GM18505 (cell line): Measurements from ENCODE around the gene IFT57.

Experiments used
- ATAC-seq: cut with Tn5 transposase; IDR thresholded peaks from one replicate; pipeline ENCODE4 v1.9.1; 2021; ENCODE audit not compliant: unreplicated experiment
- POLR2A ChIP-seq: IDR thresholded peaks from 4 replicates; pipeline ENCODE4 v1.6.1; 2011; ENCODE audit warnings: borderline replicate concordance; ENCODE audit not compliant: insufficient read depth, insufficient read length; ENCODE audit errors: extremely low read depth

The IFT57 gene

DNA sequence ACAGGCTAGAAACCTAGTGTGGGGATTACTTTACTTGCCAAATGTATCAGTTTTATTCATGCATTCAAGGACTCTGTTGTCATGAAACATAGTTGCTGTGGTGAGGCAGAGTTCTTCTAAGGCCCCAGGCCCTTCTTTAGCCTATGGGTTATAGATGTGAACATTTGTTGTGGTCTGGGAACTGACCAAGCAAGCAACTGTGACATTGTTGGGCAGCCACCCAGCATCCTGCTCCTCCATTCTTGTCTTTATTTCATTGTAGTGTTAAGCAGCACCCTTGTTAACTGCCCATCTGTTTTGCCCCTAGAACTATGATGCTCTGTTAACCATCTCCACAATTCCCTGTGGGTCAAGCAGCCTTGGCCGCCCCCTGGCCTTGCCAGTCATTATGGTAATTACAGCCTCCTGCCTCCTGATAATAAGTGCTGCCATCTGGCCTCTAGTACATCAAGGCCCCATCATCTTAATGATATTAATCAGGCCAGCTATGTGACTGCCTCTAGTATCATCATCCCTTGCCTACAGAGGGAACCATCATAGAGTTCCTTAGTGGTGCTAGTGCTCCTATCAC lies 12.2 kb upstream of the IFT57 start:
- no peak for TF ChIP-seq POLR2A
- ATAC-seq: no peak

GRCh38 chr3:108228286-108228685 lies 6.1 kb upstream of the IFT57 start:
- no peak for ATAC-seq
- no peak for TF ChIP-seq POLR2A

DNA sequence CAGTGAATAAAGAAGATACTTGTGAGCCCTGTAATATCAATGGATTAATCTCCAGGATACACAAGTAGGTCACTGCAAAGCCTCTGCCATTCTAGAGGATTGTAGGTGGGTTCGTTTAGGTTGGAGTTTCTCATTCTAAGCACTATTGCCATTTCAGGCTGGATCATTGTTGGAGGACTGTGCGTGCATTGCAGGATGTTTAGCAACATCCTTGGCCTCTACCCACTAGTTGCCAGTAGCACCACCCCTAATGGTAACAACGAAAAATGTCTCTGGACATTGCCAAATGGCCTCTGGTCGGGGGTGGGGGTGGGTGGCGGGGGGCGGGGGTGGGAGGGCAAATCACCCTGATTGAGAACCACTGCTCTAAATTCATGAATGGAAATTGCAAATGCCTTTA lies 4.9 kb upstream of the IFT57 start:
- ATAC-seq: no peak
- TF ChIP-seq POLR2A: no peak

DNA sequence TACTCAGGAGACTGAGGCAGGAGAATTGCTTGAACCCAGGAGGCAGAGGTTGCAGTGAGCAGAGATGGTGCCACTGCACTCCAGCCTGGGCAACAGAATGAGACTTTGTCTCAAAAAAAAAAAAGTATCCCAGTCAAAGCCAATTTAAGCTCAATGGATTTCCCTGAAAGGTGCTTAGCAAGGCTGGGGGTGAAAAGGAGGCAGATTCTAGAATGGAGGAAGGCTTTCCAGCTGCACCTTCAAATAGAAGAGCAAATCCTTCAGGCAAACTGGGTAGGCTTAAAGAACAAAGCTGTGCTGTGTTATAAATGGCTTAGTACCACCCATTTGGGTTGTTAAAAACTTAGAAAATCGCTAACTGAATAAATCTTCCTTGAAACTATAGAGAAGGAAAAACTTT lies 3.0 kb upstream of the IFT57 start:
- no peak for TF ChIP-seq POLR2A
- ATAC-seq: no peak

- no peak for TF ChIP-seq POLR2A
- ATAC-seq: no peak
Measured at GRCh38 chr3:108223928-108224327, 1.7 kb upstream of the IFT57 start.

GRCh38 chr3:108222853-108223565 lies 785 bp upstream of the IFT57 start:
- no peak for TF ChIP-seq POLR2A
- ATAC-seq: no peak

- no peak for ATAC-seq
- no peak for TF ChIP-seq POLR2A
Measured at GRCh38 chr3:108221393-108221792, 831 bp downstream of the IFT57 start.

DNA sequence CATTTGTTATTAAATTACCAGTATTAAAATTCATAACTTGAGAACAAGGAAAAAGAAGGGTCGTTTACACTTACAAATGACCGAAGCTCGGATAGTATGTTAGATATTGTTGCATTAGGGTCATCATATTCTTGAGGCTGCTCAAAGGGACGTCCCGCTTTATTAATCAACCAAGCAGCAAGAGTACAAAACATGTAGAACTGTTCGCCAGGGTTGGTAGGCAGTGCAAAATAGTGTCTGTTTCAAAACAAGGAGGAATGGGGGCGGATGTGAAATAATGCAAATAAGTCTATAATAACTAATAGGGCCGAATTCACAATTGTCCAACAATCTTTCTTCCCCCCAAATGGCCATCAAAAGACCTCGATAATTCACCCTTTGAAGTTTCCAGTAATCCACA lies 2.9 kb downstream of the IFT57 start:
- no peak for TF ChIP-seq POLR2A
- no peak for ATAC-seq

DNA sequence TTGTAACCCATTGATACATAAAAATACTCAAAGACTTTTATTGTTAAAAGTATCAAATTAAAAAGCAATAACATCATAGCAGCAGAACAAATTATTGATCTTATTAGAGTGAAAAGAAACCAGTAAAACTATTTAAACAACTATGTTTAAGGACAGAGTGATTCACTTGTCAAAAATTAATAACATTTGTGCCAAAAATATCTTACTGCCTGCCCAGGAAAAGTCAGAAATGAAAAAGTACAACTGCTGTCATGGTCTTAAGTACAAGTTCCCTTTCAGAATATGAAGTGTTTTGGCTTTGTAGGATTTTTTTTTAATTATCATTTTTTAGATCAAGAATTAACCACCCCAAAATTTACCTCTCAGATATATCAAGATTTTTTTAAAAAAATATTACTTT lies 3.4 kb downstream of the IFT57 start:
- TF ChIP-seq POLR2A: no peak
- no peak for ATAC-seq

DNA sequence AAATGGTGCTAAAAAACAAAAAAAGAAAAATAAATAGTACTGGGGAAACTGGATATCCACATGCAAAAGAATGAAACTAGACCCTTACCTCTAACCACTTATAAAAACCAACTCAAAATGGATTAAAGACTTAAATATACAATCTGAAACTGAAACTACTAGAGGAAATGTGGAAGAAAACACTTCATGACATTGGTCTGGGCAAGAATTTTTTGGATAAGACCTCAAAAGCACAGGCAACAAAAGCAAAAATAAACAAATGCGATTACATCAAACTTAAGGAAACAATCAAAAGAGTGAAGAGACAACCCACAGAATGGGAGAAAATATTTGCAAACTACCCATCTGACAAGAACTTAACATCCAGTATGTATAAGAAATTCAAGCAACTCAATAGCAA lies 6.4 kb downstream of the IFT57 start:
- no peak for ATAC-seq
- TF ChIP-seq POLR2A: no peak

DNA sequence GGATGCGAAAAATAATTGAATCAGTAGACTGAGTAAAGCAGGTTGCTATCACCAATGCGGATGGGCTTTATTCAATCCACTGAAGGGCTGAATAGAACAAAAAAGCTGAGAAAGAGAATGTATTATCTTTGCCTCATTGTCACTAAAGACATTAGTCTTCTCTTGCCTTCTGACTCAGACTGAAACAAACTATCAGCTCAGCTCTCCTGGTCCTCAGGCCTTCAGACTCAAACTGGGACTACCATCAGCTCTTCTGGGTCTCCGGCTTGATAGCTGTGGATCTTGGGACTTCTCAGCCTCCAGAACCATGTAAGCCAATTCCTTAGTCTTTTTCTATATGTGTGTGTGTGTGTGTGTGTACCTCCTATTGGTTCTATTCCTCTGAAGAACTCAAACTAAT lies 12.6 kb downstream of the IFT57 start:
- peak; percentile 59 for ATAC-seq

GRCh38 chr3:108208831-108209230 lies 13.4 kb downstream of the IFT57 start:
- ATAC-seq: peak; percentile 87
- TF ChIP-seq POLR2A: no peak

More for the DNA sequence above, 12.6 kb downstream of the IFT57 start:
- no peak for TF ChIP-seq POLR2A

- no peak for ATAC-seq
- TF ChIP-seq POLR2A: no peak
Measured at GRCh38 chr3:108202834-108203233, 19.4 kb downstream of the IFT57 start.

- ATAC-seq: no peak
- no peak for TF ChIP-seq POLR2A
Measured at GRCh38 chr3:108202080-108202479, 20.1 kb downstream of the IFT57 start.
